Mesenchymal stem cell (in vitro differentiated cells and primary cell): Measurements from ENCODE around the gene SCD5.

Experiments used
- DNase-seq: peaks from one replicate; pipeline ENCODE4 v3.0.0-alpha.2; 2013
- H2AFZ ChIP-seq: one replicate; pipeline ENCODE4 v1.6.1; 2013; ENCODE audit warnings: low read depth, mild to moderate bottlenecking, control low read depth, inconsistent platforms, low read length, moderate library complexity
- H2AK5ac ChIP-seq: 2 replicates; pipeline ENCODE4 v1.6.1; 2013; ENCODE audit warnings: low read length, moderate library complexity, mild to moderate bottlenecking, inconsistent platforms; ENCODE audit not compliant: severe bottlenecking
- H2BK120ac ChIP-seq: one replicate; pipeline ENCODE4 v1.6.1; 2013; ENCODE audit warnings: low read depth, mild to moderate bottlenecking, inconsistent platforms, low read length, moderate library complexity
- H2BK12ac ChIP-seq, 2 experiments: one replicate each; pipeline ENCODE4 v1.6.1; 2013; ENCODE audit warnings: inconsistent platforms in 2 of 2, low read length in 2 of 2, mild to moderate bottlenecking in 2 of 2, moderate library complexity in 2 of 2, control low read depth in 1 of 2
- H2BK15ac ChIP-seq: one replicate; pipeline ENCODE4 v1.6.1; 2013; ENCODE audit warnings: mild to moderate bottlenecking, low read depth, inconsistent platforms; ENCODE audit not compliant: poor library complexity, severe bottlenecking
- H2BK5ac ChIP-seq: 2 replicates; pipeline ENCODE4 v1.6.1; 2013; ENCODE audit warnings: low read depth, mild to moderate bottlenecking, low read length, control low read depth, inconsistent platforms; ENCODE audit not compliant: poor library complexity, severe bottlenecking
- H3K14ac ChIP-seq, 2 experiments: one replicate each; pipeline ENCODE4 v1.6.1; 2013; ENCODE audit warnings: inconsistent platforms in 2 of 2, low read length in 2 of 2, control low read depth in 1 of 2, mild to moderate bottlenecking in 1 of 2, moderate library complexity in 1 of 2
- H3K18ac ChIP-seq, 2 experiments: one replicate each; pipeline ENCODE4 v1.6.1; 2013; ENCODE audit warnings: inconsistent platforms in 2 of 2, low read length in 2 of 2, control low read depth in 1 of 2, low read depth in 1 of 2, mild to moderate bottlenecking in 1 of 2
- H3K23ac ChIP-seq, 2 experiments: one replicate each; pipeline ENCODE4 v1.6.1; 2013; ENCODE audit warnings: inconsistent platforms in 2 of 2, low read length in 2 of 2, mild to moderate bottlenecking in 2 of 2, moderate library complexity in 2 of 2, control low read depth in 1 of 2
- H3K27ac ChIP-seq: 2 replicates; pipeline ENCODE4 v1.5.1; 2013; ENCODE audit warnings: mild to moderate bottlenecking, moderate library complexity, low read length, control low read depth, inconsistent platforms; ENCODE audit not compliant: poor library complexity, severe bottlenecking
- H3K27me3 ChIP-seq, 2 experiments: 2 replicates each; pipeline versions ENCODE4 v1.6.1 to v1.7.0; 2013; ENCODE audit warnings: low read length in 2 of 2, mild to moderate bottlenecking in 2 of 2, moderate library complexity in 2 of 2, control low read depth in 1 of 2, inconsistent platforms in 1 of 2; ENCODE audit not compliant: control insufficient read depth in 1 of 2, insufficient read depth in 1 of 2
- H3K36me3 ChIP-seq, 2 experiments: 2 replicates each; pipeline versions ENCODE4 v1.6.1 to v1.7.0; 2013; ENCODE audit warnings: low read length in 2 of 2, control low read depth in 1 of 2, inconsistent platforms in 1 of 2, low read depth in 1 of 2, mild to moderate bottlenecking in 1 of 2; ENCODE audit not compliant: insufficient read depth in 2 of 2, control insufficient read depth in 1 of 2
- H3K4ac ChIP-seq, 2 experiments: one replicate each; pipeline ENCODE4 v1.6.1; 2013; ENCODE audit warnings: inconsistent platforms in 2 of 2, low read length in 2 of 2, mild to moderate bottlenecking in 2 of 2, moderate library complexity in 2 of 2, control low read depth in 1 of 2, low read depth in 1 of 2
- H3K4me1 ChIP-seq: 2 replicates; pipeline ENCODE4 v1.6.1; 2013; ENCODE audit warnings: low read depth, low read length, control low read depth; ENCODE audit not compliant: control insufficient read depth, insufficient read depth
- H3K4me2 ChIP-seq: 2 replicates; pipeline ENCODE4 v1.6.1; 2013; ENCODE audit warnings: low read length, mild to moderate bottlenecking, inconsistent platforms; ENCODE audit not compliant: poor library complexity, severe bottlenecking
- H3K4me3 ChIP-seq, 2 experiments: 2 replicates each; pipeline versions ENCODE4 v1.5.1 to v1.7.0; 2013; ENCODE audit warnings: low read length in 2 of 2, mild to moderate bottlenecking in 2 of 2, control low read depth in 1 of 2, low read depth in 1 of 2; ENCODE audit not compliant: insufficient read depth in 1 of 2
- H3K79me1 ChIP-seq: replicated peaks from 2 replicates; pipeline ENCODE4 v1.6.1; 2013; ENCODE audit warnings: mild to moderate bottlenecking, control low read depth, low read length, inconsistent platforms; ENCODE audit not compliant: poor library complexity, severe bottlenecking
- H3K9ac ChIP-seq: 2 replicates; pipeline ENCODE4 v1.7.0; 2013; ENCODE audit warnings: mild to moderate bottlenecking, low read length, moderate library complexity
- H3K9me3 ChIP-seq: 2 replicates; pipeline ENCODE4 v1.7.0; 2013; ENCODE audit warnings: mild to moderate bottlenecking, low read length; ENCODE audit not compliant: control insufficient read depth
- H4K8ac ChIP-seq: one replicate; pipeline ENCODE4 v1.6.1; 2013; ENCODE audit warnings: inconsistent platforms, mild to moderate bottlenecking, low read length, moderate library complexity
- H4K91ac ChIP-seq: one replicate; pipeline ENCODE4 v1.6.1; 2013; ENCODE audit warnings: mild to moderate bottlenecking, low read length, inconsistent platforms
- WGBS: methylation state at CpG from one replicate; pipeline ENCODE4 v1.1.7; 2013; ENCODE audit warnings: mixed read lengths; 5-methylcytosine and 5-hydroxymethylcytosine counted together

SCD5 gene

DNA sequence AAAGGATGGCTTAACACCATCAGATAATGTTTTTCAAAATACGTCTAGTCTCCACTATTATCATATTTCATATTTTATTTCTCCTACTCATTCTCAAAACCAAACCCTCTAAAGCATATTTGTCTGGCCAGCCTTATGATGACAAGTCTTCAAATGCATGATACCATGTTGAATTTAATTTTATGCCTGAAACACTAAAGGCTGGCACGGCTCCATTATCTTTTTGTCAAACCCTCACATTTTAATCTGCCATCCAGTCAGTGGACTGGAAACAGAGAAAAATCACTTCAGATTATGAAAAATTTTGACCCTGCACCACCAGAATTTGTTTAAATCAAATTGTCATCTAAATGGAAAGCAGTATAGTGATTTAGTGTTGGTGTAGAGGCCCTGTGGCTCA lies 42.9 kb downstream of the SCD5 start:
- H4K8ac ChIP-seq, result no peak overlapping the region
- no peak overlapping the region for H2AFZ ChIP-seq
- H3K4me2 ChIP-seq, result no peak overlapping the region
- no peak overlapping the region for H2BK120ac ChIP-seq
- H2AK5ac ChIP-seq, result no peak overlapping the region
- H3K79me1 ChIP-seq, result peaks cover 23% of the 10 kb centered on the region
- H3K27me3 ChIP-seq, result peaks cover 0 to 3% of the 10 kb centered on the region in 2 experiments
- no peak overlapping the region for H3K4me3 ChIP-seq
- H3K9ac ChIP-seq, result no peak overlapping the region
- no peak overlapping the region for H3K23ac ChIP-seq
- no peak overlapping the region for H2BK12ac ChIP-seq
- H3K4me1 ChIP-seq, result peaks cover 3% of the 10 kb centered on the region
- no peak overlapping the region for H3K4ac ChIP-seq
- no peak overlapping the region for H3K27ac ChIP-seq
- no peak overlapping the region for H2BK5ac ChIP-seq
- DNase-seq, result no peak
- no peaks in the 10 kb centered on the region for H3K9me3 ChIP-seq
- H2BK15ac ChIP-seq, result no peak overlapping the region
- no peak overlapping the region for H4K91ac ChIP-seq
- no peak overlapping the region for H3K14ac ChIP-seq
- H3K36me3 ChIP-seq, result peaks cover 0 to 5% of the 10 kb centered on the region in 2 experiments
- no peak overlapping the region for H3K18ac ChIP-seq
- WGBS, result 99% methylated on average over 2 of the region's 2 CpGs

DNA sequence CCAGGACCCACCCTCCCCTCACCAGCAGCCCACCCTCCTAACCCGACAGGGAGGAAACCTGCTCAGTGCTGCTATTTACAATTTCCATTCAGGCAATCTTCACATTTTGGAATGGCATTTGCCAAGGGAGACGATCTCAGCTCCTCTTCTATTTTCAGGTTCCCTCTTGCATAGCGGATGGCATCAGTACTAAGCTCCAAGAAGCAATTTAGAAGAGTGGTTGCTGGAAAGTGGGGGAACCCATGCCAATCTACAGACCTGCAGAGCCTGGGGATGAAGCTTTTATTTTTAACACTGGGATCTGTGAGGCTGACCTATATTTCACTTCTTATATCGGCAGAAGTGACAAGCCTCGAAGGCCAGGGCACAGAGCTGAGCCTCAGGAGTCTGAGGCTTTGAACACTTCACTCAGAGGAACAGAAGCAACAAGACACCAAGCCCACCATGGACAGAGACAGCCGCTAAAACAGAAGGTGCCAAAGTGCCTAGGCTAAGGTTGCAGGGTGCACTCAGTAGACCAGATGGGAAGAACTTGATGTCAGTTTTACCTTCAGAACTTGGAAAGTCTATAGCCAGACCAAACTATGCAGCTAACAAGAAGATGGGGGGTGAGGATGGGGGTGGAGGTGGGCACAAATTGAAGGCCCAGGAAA lies 44.0 kb downstream of the SCD5 start:
- Histone ChIP-seq H3K23ac (no peak overlapping the region), H3K79me1 (peaks cover 23% of the 10 kb centered on the region), H2BK5ac (no peak overlapping the region), H3K9ac (no peak overlapping the region), H3K4ac (no peak overlapping the region), H3K4me2 (no peak overlapping the region), H4K91ac (no peak overlapping the region), H2BK15ac (no peak overlapping the region), H3K4me3 (no peak overlapping the region), H3K9me3 (no peaks in the 10 kb centered on the region), H2AK5ac (no peak overlapping the region), H3K36me3 (peaks cover 0 to 5% of the 10 kb centered on the region in 2 experiments), H2AFZ (no peak overlapping the region), H3K27ac (no peak overlapping the region), H2BK120ac (no peak overlapping the region), H3K27me3 (no peaks in the 10 kb centered on the region), H4K8ac (no peak overlapping the region), H2BK12ac (no peak overlapping the region), H3K18ac (no peak overlapping the region), H3K14ac (no peak overlapping the region), H3K4me1 (peaks cover 3% of the 10 kb centered on the region)
- no peak for DNase-seq
- 90% methylated on average over 5 of the region's 6 CpGs for WGBS

DNA sequence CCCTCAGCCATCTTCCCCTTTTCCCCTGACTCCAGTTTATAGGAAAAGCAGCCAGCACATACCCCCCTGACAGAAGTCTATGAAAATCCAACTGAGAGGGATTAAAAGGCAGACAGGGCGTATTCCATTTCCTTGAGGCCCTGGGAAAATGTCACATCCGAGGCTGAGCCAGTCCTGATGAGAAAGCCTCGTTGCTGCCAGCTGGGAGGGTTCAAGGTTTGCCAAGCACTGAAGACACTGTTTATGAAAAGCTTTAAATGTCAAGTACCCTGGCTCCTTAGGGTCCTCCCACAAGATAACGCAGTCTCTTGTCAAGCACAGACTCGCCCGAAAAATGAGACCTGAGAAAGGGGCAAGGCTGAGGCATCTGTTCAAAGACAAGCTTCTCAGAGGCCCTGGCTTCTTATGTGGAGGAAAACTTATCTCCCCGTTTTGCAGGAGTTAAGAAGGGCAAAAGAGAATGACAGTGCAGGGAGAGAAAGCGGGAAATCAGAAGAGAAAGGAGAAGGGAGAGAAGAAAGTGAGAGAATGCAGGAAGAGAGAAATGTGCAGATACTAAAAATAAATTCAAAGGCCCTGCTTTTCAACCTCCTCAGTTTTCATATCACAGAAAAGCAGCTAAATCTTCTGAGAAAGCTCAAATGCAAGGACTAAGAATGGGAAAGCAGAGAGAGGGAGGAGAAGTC lies 44.7 kb downstream of the SCD5 start:
- Histone ChIP-seq H2BK5ac (no peak overlapping the region), H2BK120ac (no peak overlapping the region), H3K36me3 (peaks cover 0 to 3% of the 10 kb centered on the region in 2 experiments), H3K4me2 (no peak overlapping the region), H3K4ac (no peak overlapping the region), H2AK5ac (no peak overlapping the region), H4K91ac (no peak overlapping the region), H3K4me1 (peaks cover 3% of the 10 kb centered on the region), H2BK15ac (no peak overlapping the region), H3K14ac (no peak overlapping the region), H4K8ac (no peak overlapping the region), H3K9ac (peak overlapping the region; percentile 55), H3K4me3 (no peak overlapping the region), H3K18ac (no peak overlapping the region), H2BK12ac (no peak overlapping the region), H3K79me1 (peaks cover 24% of the 10 kb centered on the region), H3K9me3 (no peaks in the 10 kb centered on the region), H3K23ac (no peak overlapping the region), H3K27me3 (no peaks in the 10 kb centered on the region), H3K27ac (no peak overlapping the region), H2AFZ (no peak overlapping the region)
- peak; percentile 47 for DNase-seq
- WGBS, result 46% methylated on average over 8 of the region's 8 CpGs

DNA sequence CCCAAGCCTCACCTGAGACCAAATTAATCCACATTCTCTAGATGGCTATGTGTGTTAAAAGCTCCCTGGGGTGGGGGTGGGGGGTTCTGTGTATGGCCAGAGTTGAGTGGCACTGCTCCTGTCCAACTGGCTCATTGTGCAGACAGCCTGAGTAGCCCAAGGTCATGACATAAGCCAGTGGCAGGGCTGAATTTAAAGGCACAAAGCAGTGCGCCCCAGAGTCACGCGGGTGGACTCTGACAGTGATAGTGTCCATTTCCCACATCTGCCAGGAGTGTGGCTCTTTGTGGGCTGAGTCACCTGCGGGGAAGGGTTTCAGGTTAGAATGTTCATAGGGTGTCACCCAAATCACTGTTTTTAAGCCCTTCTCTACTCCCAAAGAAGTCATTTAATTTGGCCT lies 45.4 kb downstream of the SCD5 start:
- no peak overlapping the region for H2AK5ac ChIP-seq
- H3K36me3 ChIP-seq, result no peaks in the 10 kb centered on the region
- no peak overlapping the region for H2BK120ac ChIP-seq
- H3K4ac ChIP-seq, result no peak overlapping the region
- no peak for DNase-seq
- H4K8ac ChIP-seq, result no peak overlapping the region
- H3K9me3 ChIP-seq, result no peaks in the 10 kb centered on the region
- WGBS, result 92% methylated on average over 3 of the region's 4 CpGs
- H3K14ac ChIP-seq, result no peak overlapping the region
- H2BK5ac ChIP-seq, result no peak overlapping the region
- no peak overlapping the region for H3K4me2 ChIP-seq
- peaks cover 3% of the 10 kb centered on the region for H3K4me1 ChIP-seq
- no peak overlapping the region for H2BK15ac ChIP-seq
- H3K27ac ChIP-seq, result no peak overlapping the region
- H3K4me3 ChIP-seq, result no peak overlapping the region
- H3K23ac ChIP-seq, result no peak overlapping the region
- no peaks in the 10 kb centered on the region for H3K27me3 ChIP-seq
- peaks cover 26% of the 10 kb centered on the region for H3K79me1 ChIP-seq
- no peak overlapping the region for H3K18ac ChIP-seq
- no peak overlapping the region for H2BK12ac ChIP-seq
- no peak overlapping the region for H3K9ac ChIP-seq
- H4K91ac ChIP-seq, result no peak overlapping the region
- H2AFZ ChIP-seq, result no peak overlapping the region
